Sigmoid colon (tissue), 7 donors: ENCODE data around the gene SEC14L1. TPM values are rescaled to one million over a fixed set of nuclear protein-coding genes. Genes with fewer than 3 reads are reported as not detected.

Source experiments
- DNase-seq: peaks from one replicate; pipeline ENCODE4 v3.0.0-alpha.2; 2019
- H3K27ac ChIP-seq, 4 donors: fragments of 200-600 bp; sonication (generic); one replicate each; pipeline ENCODE4 v1.5.1; 2016 to 2019; ENCODE audit warnings: mild to moderate bottlenecking in 1 of 4
- H3K27me3 ChIP-seq, 3 donors: fragments of 200-600 bp; sonication (generic); one replicate each; pipeline ENCODE4 v1.5.1; 2019; ENCODE audit warnings: mild to moderate bottlenecking in 1 of 3
- H3K36me3 ChIP-seq, 4 donors: fragments of 200-600 bp; sonication (generic); one replicate each; pipeline ENCODE4 v1.5.1; 2016 to 2019
- H3K4me1 ChIP-seq, 4 donors: fragments of 200-600 bp; sonication (generic); one replicate each; pipeline ENCODE4 v1.5.1; 2017 to 2019
- H3K4me3 ChIP-seq, 4 donors: fragments of 200-600 bp; sonication (generic); one replicate each; pipeline ENCODE4 v1.5.1; 2017 to 2019; ENCODE audit warnings: mild to moderate bottlenecking in 2 of 4, moderate library complexity in 1 of 4
- H3K9me3 ChIP-seq, 4 donors: fragments of 200-600 bp in 3 of 4; sonication (generic) in 3 of 4; one replicate each; pipeline versions ENCODE4 v1.5.1 to v1.6.1; 2013 to 2019
- CTCF ChIP-seq, 4 experiments: fragments of 450-650 bp in 3 of 4; fragments of 200-600 bp in 1 of 4; IDR thresholded peaks; one replicate each; pipeline ENCODE4 v1.5.1; 2016 to 2019; ENCODE audit warnings: antibody characterized with exemption in 4 of 4, mild to moderate bottlenecking in 3 of 4, moderate library complexity in 2 of 4
- EP300 ChIP-seq, 4 donors: sonication (generic); formaldehyde crosslinking; IDR thresholded peaks; one replicate each; pipeline ENCODE4 v1.6.1; 2017; ENCODE audit warnings: antibody characterized with exemption in 4 of 4
- POLR2A ChIP-seq, 2 donors: fragments of 450-650 bp; IDR thresholded peaks; one replicate each; pipeline ENCODE4 v1.6.1; 2016; ENCODE audit warnings: antibody characterized with exemption in 2 of 2, mild to moderate bottlenecking in 2 of 2, moderate library complexity in 2 of 2
- POLR2AphosphoS5 ChIP-seq, 4 donors: sonication (generic); formaldehyde crosslinking; IDR thresholded peaks; one replicate each; pipeline ENCODE4 v1.6.1; 2017; ENCODE audit warnings: antibody characterized with exemption in 4 of 4
- WGBS, 2 donors: extraction: QIAGEN DNeasy Blood & Tissue Kit; methylation state at CpG; one replicate each; pipeline ENCODE4 v1.1.7; 2013; 5-methylcytosine and 5-hydroxymethylcytosine counted together
- intact Hi-C: fragments of 100-400 bp; cut with DNase I; formaldehyde crosslinking; loops from one replicate; pipeline ENCODE4 v1.15.1; 2023
- polyA plus RNA-seq, 3 donors: library from polyadenylated mRNA; stranded (reverse); fragments of 200-250 nt; gene quantifications; one replicate each; pipeline ENCODE4 v1.2.3, GENCODE V29; 2013
- total RNA-seq, 4 donors: library from RNA; depleted of rRNA; stranded (reverse); fragments of >200 nt; gene quantifications; one replicate each; pipeline ENCODE4 v1.1.0, GENCODE V29; 2016
- donor health status: healthy with polysubstance abuse.
- donor health status: Bipolar disorder and iron deficiency.
- donor health status: healthy.

Gene SEC14L1
- total and polyA plus RNA-seq, 7 donors, result 9.6 to 39.9 (median 20.1) TPM

- H3K4me1 ChIP-seq, result peaks cover 0 to 20% (median 14%) of the 10 kb centered on the region in 4 donors
- no peak for TF ChIP-seq POLR2A (IDR thresholded peaks at IDR 0.05)
- TF ChIP-seq POLR2AphosphoS5 (IDR thresholded peaks at IDR 0.05), result no peak
- no peak for TF ChIP-seq EP300 (IDR thresholded peaks at IDR 0.05)
- no peak for TF ChIP-seq CTCF (IDR thresholded peaks at IDR 0.05)
- intact Hi-C loops, result no loop called here
- no peak for DNase-seq
- no peaks in the 10 kb centered on the region for H3K36me3 ChIP-seq
- no peaks in the 10 kb centered on the region for H3K27me3 ChIP-seq
- no peak overlapping the region for H3K27ac ChIP-seq
- H3K4me3 ChIP-seq, result no peak overlapping the region
- WGBS, 2 donors, result 94 to 95% methylated on average over 3 of the region's 3 CpGs
- no peaks in the 10 kb centered on the region for H3K9me3 ChIP-seq
These were observed 35.1 kb upstream of the SEC14L1 start for GRCh38 chr17:77105706-77106105.

- no peak for TF ChIP-seq POLR2A (IDR thresholded peaks at IDR 0.05)
- no peak for TF ChIP-seq POLR2AphosphoS5 (IDR thresholded peaks at IDR 0.05)
- TF ChIP-seq CTCF (IDR thresholded peaks at IDR 0.05), result no peak
- no peak for TF ChIP-seq EP300 (IDR thresholded peaks at IDR 0.05)
- Histone ChIP-seq H3K4me1 (peaks cover 0 to 20% (median 14%) of the 10 kb centered on the region in 4 donors), H3K27ac (no peak overlapping the region), H3K9me3 (no peaks in the 10 kb centered on the region), H3K4me3 (no peak overlapping the region), H3K27me3 (no peaks in the 10 kb centered on the region), H3K36me3 (no peaks in the 10 kb centered on the region)
- DNase-seq, result no peak
- WGBS, 2 donors, result 77 to 85% methylated on average over 8 of the region's 8 CpGs
- intact Hi-C loops, result no loop called here
These were observed 33.9 kb upstream of the SEC14L1 start for GRCh38 chr17:77106874-77107358.

- TF ChIP-seq POLR2AphosphoS5 (IDR thresholded peaks at IDR 0.05) (no peak), POLR2A (IDR thresholded peaks at IDR 0.05) (no peak), EP300 (IDR thresholded peaks at IDR 0.05) (no peak), CTCF (IDR thresholded peaks at IDR 0.05) (no peak)
- Histone ChIP-seq H3K4me1 (peaks cover 0 to 20% (median 14%) of the 10 kb centered on the region in 4 donors), H3K27me3 (no peaks in the 10 kb centered on the region), H3K36me3 (no peaks in the 10 kb centered on the region), H3K9me3 (no peaks in the 10 kb centered on the region), H3K4me3 (no peak overlapping the region), H3K27ac (peak overlapping the region in 2 of 4 donors; percentile 65 to 70)
- DNase-seq, result no peak
- intact Hi-C loops, result no loop called here
- 83 to 86% methylated on average over 23 of the region's 23 CpGs for WGBS, 2 donors
These were observed 33.0 kb upstream of the SEC14L1 start for GRCh38 chr17:77107506-77108433.

- Histone ChIP-seq H3K4me1 (peaks cover 0 to 20% (median 14%) of the 10 kb centered on the region in 4 donors), H3K36me3 (no peaks in the 10 kb centered on the region), H3K27ac (peak overlapping the region; percentile 59 to 70 (median 62)), H3K4me3 (no peak overlapping the region), H3K9me3 (no peaks in the 10 kb centered on the region), H3K27me3 (no peaks in the 10 kb centered on the region)
- DNase-seq, result no peak
- no peak for TF ChIP-seq EP300 (IDR thresholded peaks at IDR 0.05)
- no peak for TF ChIP-seq POLR2A (IDR thresholded peaks at IDR 0.05)
- TF ChIP-seq POLR2AphosphoS5 (IDR thresholded peaks at IDR 0.05), result no peak
- WGBS, 2 donors, result 78 to 84% methylated on average over 6 of the region's 6 CpGs
- intact Hi-C loops, result no loop called here
These were observed 31.5 kb upstream of the SEC14L1 start for GRCh38 chr17:77109159-77109759.
